Measurements from ENCODE around the gene TPM1. TPM values are rescaled to one million over a fixed set of nuclear protein-coding genes. Genes with fewer than 3 reads are reported as not detected.

Gene TPM1
- total RNA-seq (2022; extraction: Qiagen RNA extraction; ENCODE audit: low read depth): 408 to 508 TPM (median 459 TPM) in 5 replicates

DNA sequence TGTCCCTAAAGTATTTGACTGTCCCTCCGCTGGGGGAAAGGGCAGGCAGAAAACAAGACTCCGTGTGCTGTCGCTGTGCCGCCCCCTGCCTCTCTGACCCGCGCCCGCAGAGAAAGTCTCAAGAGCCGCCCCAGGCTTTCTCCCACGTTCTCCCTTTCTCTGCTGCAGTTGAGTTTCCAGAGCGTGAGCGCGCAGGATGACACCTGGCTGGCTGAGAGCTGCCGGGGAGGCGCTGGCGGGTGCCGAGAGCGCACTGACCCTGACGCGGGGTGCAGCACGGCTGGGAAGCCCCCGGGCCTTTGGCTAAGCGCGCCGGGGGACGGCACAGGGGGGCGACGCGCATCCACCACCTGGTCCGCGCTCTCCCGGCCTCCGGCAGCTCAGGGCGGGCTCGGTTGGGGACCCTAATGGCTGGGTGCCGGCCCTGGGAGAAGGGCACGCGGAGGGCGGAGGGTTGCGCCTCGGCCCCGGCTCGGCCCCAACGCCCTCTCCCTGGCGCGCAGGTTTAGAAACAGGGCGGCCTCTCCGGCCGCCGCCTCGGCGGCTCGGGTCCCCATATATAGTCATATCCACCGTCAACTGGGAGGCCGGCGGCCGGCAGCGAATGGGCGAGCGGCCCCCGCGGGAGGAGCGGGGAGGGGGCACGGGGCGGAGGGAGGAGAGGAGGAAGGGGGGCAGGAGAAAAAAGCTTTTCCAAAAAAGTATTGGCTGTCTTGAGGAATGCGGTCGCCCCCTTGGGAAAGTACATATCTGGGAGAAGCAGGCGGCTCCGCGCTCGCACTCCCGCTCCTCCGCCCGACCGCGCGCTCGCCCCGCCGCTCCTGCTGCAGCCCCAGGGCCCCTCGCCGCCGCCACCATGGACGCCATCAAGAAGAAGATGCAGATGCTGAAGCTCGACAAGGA is at the start of gene TPM1:
TPM1 (plus strand) TSS at position 774 of the 903 bp plus-strand sequence; CDS start at position 857, 83 bp downstream.

Other genes starting within 250 kb of the TPM1 start
- gene LACTB, start 79.1 kb downstream of the TPM1 start, total RNA-seq (2022; extraction: Qiagen RNA extraction; ENCODE audit: low read depth): 20.4 to 41.9 TPM (median 27.6 TPM) in 5 replicates
- gene RPS27L, start 114.7 kb downstream of the TPM1 start, total RNA-seq (2022; extraction: Qiagen RNA extraction; ENCODE audit: low read depth): 367 to 576 TPM (median 380 TPM) in 5 replicates
- 9.5 to 17.7 TPM (median 12.3 TPM) in 5 replicates for gene RAB8B, start 146.9 kb downstream of the TPM1 start, total RNA-seq (2022; extraction: Qiagen RNA extraction; ENCODE audit: low read depth)
- 15.4 to 25.8 TPM (median 20.3 TPM) in 5 replicates for gene APH1B, start 234.9 kb downstream of the TPM1 start, total RNA-seq (2022; extraction: Qiagen RNA extraction; ENCODE audit: low read depth)

All from A549 treated with ZK216348 at 1 μM for 4 hours (cell line).